GM23338 (cell line): ENCODE measurements around the gene AKAP9. TPM values are rescaled to one million over a fixed set of nuclear protein-coding genes. Genes with fewer than 3 reads are reported as not detected.

Experiments
- ATAC-seq: fragments of 200-7000 bp; cut with Tn5 transposase; 3 replicates; pipeline ENCODE4 v1.9.1; 2020
- DNase-seq: peaks from one replicate; pipeline ENCODE4 v3.0.0-alpha.2; 2015; ENCODE audit warnings: low spot score
- H2AFZ ChIP-seq: fragments of 200-600 bp; sonication (generic); 2 replicates; pipeline ENCODE4 v1.8.0; 2016; ENCODE audit warnings: antibody characterized with exemption, mild to moderate bottlenecking, moderate library complexity
- H3F3A ChIP-seq: fragments of 200-600 bp; sonication (generic); replicated peaks from 2 replicates; pipeline ENCODE4 v1.8.0; 2017; ENCODE audit warnings: antibody characterized with exemption, mixed run types, low read depth
- H3K27ac ChIP-seq: fragments of 200-600 bp; sonication (generic); 2 replicates; pipeline ENCODE4 v1.6.1; 2016; ENCODE audit warnings: low read depth
- H3K27me3 ChIP-seq: fragments of 200-600 bp; sonication (generic); 2 replicates; pipeline ENCODE4 v1.8.0; 2016; ENCODE audit warnings: mild to moderate bottlenecking, mixed run types, moderate library complexity; ENCODE audit not compliant: insufficient read depth
- H3K36me3 ChIP-seq: fragments of 200-600 bp; sonication (generic); 2 replicates; pipeline ENCODE4 v1.8.0; 2016; ENCODE audit warnings: mild to moderate bottlenecking; ENCODE audit not compliant: insufficient read depth
- H3K4me1 ChIP-seq: fragments of 200-600 bp; sonication (generic); 2 replicates; pipeline ENCODE4 v1.8.0; 2016; ENCODE audit warnings: mild to moderate bottlenecking, moderate library complexity; ENCODE audit not compliant: insufficient read depth
- H3K4me2 ChIP-seq: fragments of 200-600 bp; sonication (generic); 2 replicates; pipeline ENCODE4 v1.7.1; 2017; ENCODE audit warnings: mixed run types
- H3K4me3 ChIP-seq: fragments of 200-600 bp; sonication (generic); 2 replicates; pipeline ENCODE4 v1.6.1; 2016; ENCODE audit warnings: mixed run types
- H3K79me2 ChIP-seq: fragments of 200-600 bp; sonication (generic); replicated peaks from 2 replicates; pipeline ENCODE4 v1.8.0; 2017; ENCODE audit warnings: mild to moderate bottlenecking; ENCODE audit not compliant: insufficient read depth
- H3K9me2 ChIP-seq: fragments of 200-600 bp; sonication (generic); 2 replicates; pipeline ENCODE4 v1.8.0; 2017; ENCODE audit not compliant: insufficient read depth
- H4K20me1 ChIP-seq: fragments of 200-600 bp; sonication (generic); replicated peaks from 2 replicates; pipeline ENCODE4 v1.8.0; 2017; ENCODE audit warnings: mild to moderate bottlenecking; ENCODE audit not compliant: insufficient read depth
- H3K27ac Mint-ChIP-seq: 2 replicates; pipeline ENCODE4 v1.8.0; 2020; ENCODE audit warnings: inconsistent platforms, mild to moderate bottlenecking, moderate library complexity, mixed read lengths
- H3K27me3 Mint-ChIP-seq: 3 replicates; pipeline ENCODE4 v1.8.0; 2022; ENCODE audit warnings: low read depth, mild to moderate bottlenecking, moderate library complexity, mixed read lengths, inconsistent platforms; ENCODE audit not compliant: insufficient read depth, poor library complexity
- H3K36me3 Mint-ChIP-seq: 3 replicates; pipeline ENCODE4 v1.8.0; 2021; ENCODE audit warnings: low read depth, mild to moderate bottlenecking, inconsistent platforms, moderate library complexity, mixed read lengths
- H3K4me1 Mint-ChIP-seq: 3 replicates; pipeline ENCODE4 v1.8.0; 2020; ENCODE audit warnings: mild to moderate bottlenecking, inconsistent platforms, mixed read lengths
- H3K4me3 Mint-ChIP-seq: 3 replicates; pipeline ENCODE4 v1.8.0; 2021; ENCODE audit warnings: moderate library complexity, mild to moderate bottlenecking, inconsistent platforms, mixed read lengths
- H3K9me3 Mint-ChIP-seq: 3 replicates; pipeline ENCODE4 v1.8.0; 2020; ENCODE audit warnings: moderate library complexity, mild to moderate bottlenecking, inconsistent platforms, mixed read lengths
- CREB1 ChIP-seq: fragments of 250-450 bp; sonication (Bioruptor Pico); IDR thresholded peaks from 2 replicates; pipeline ENCODE4 v1.5.0; 2020; ENCODE audit warnings: low read depth, mild to moderate bottlenecking, moderate library complexity
- CTCF ChIP-seq, 2 experiments: fragments of 200-600 bp in 1 of 2; sonication (generic) in 1 of 2; conservative IDR thresholded peaks; 2 replicates each; pipeline versions ENCODE4 v1.5.1 to v1.6.1; 2016 to 2017; ENCODE audit warnings: antibody characterized with exemption in 2 of 2, low read depth in 2 of 2, mild to moderate bottlenecking in 2 of 2, moderate library complexity in 1 of 2
- ETS1 ChIP-seq: IDR thresholded peaks from 2 replicates; pipeline ENCODE4 v1.6.1; 2016; ENCODE audit warnings: antibody characterized with exemption
- EZH2 ChIP-seq: fragments of 200-600 bp; sonication (generic); IDR thresholded peaks from one replicate; pipeline ENCODE4 v1.8.0; 2017; ENCODE audit warnings: antibody characterized with exemption, mild to moderate bottlenecking, low read depth; ENCODE audit not compliant: unreplicated experiment
- EZH2phosphoT487 ChIP-seq: fragments of 200-600 bp; sonication (generic); IDR thresholded peaks from one replicate; pipeline ENCODE4 v1.8.1; 2018; ENCODE audit warnings: antibody characterized with exemption; ENCODE audit not compliant: unreplicated experiment
- POLR2AphosphoS5 ChIP-seq: IDR thresholded peaks from 2 replicates; pipeline ENCODE4 v1.6.1; 2016; ENCODE audit warnings: antibody characterized with exemption, low read depth
- REST ChIP-seq: IDR thresholded peaks from one replicate; pipeline ENCODE4 v1.6.1; 2018; ENCODE audit warnings: antibody characterized with exemption; ENCODE audit not compliant: unreplicated experiment
- STAT1 ChIP-seq: IDR thresholded peaks from one replicate; pipeline ENCODE4 v1.6.1; 2016; ENCODE audit warnings: antibody characterized with exemption; ENCODE audit not compliant: unreplicated experiment
- ZNF114 ChIP-seq: fragments of 250-450 bp; sonication (Bioruptor Pico); IDR thresholded peaks from 2 replicates; pipeline ENCODE4 v1.5.0; 2020; ENCODE audit warnings: mild to moderate bottlenecking, moderate library complexity
- ZNF331 ChIP-seq: fragments of 250-450 bp; sonication (Bioruptor Pico); IDR thresholded peaks from 2 replicates; pipeline ENCODE4 v1.5.0; 2020; ENCODE audit warnings: low read depth, mild to moderate bottlenecking, moderate library complexity
- polyA plus RNA-seq: library from polyadenylated mRNA; unstranded; fragments of >200 nt; fragmentation: Nextera tagmentation; extraction: Ambion mirVana; gene quantifications from 2 replicates; pipeline ENCODE4 v1.2.1, GENCODE V29; 2016
- total RNA-seq: library from RNA; depleted of rRNA; stranded (reverse); fragments of >200 nt; shearing (Covaris generic); gene quantifications from 2 replicates; pipeline ENCODE4 v1.2.3, GENCODE V29; 2014

The AKAP9 gene
- total and polyA plus RNA-seq, 2 experiments from 2014 or later = 33.5 to 67.4 TPM

- no peaks in the 10 kb centered on the region for H3K27me3 Mint-ChIP-seq
- Histone ChIP-seq H3K4me2 (no peak overlapping the region), H4K20me1 (peaks cover 3% of the 10 kb centered on the region; the same call in 1 of the 2 replicates), H3F3A (no peaks in the 10 kb centered on the region), H3K4me1 (no peaks in the 10 kb centered on the region), H3K36me3 (no peaks in the 10 kb centered on the region), H3K9me2 (no peaks in the 10 kb centered on the region), H3K27ac (no peak overlapping the region), H3K79me2 (no peaks in the 10 kb centered on the region), H2AFZ (no peak overlapping the region), H3K4me3 (no peak overlapping the region), H3K27me3 (no peaks in the 10 kb centered on the region)
- H3K36me3 Mint-ChIP-seq = no peaks in the 10 kb centered on the region
- peaks cover 4% of the 10 kb centered on the region; the same call in 2 of the 3 replicates for H3K4me1 Mint-ChIP-seq
- H3K27ac Mint-ChIP-seq = no peak overlapping the region
- no peak overlapping the region for H3K4me3 Mint-ChIP-seq
- ATAC-seq = peak; percentile 93
- H3K9me3 Mint-ChIP-seq = no peaks in the 10 kb centered on the region
- TF ChIP-seq ETS1 = no peak
- TF ChIP-seq EZH2 = no peak
- no peak for TF ChIP-seq EZH2phosphoT487
- TF ChIP-seq ZNF114 = no peak
- TF ChIP-seq ZNF331 = no peak
- no peak for TF ChIP-seq REST
- no peak for TF ChIP-seq STAT1
- peak; percentile 58 for DNase-seq
Observed at GRCh38 chr7:92057375-92057774, 116.7 kb downstream of the AKAP9 start.

GRCh38 chr7:92058040-92058439 is 117.4 kb downstream of the AKAP9 start:
- no peak overlapping the region for H3K4me3 ChIP-seq
- H2AFZ ChIP-seq = no peak overlapping the region
- peaks cover 4% of the 10 kb centered on the region; the same call in 2 of the 3 replicates for H3K4me1 Mint-ChIP-seq
- no peak for DNase-seq
- H3K36me3 Mint-ChIP-seq = no peaks in the 10 kb centered on the region
- H3K27ac ChIP-seq = no peak overlapping the region
- no peaks in the 10 kb centered on the region for H3K27me3 Mint-ChIP-seq
- H3K4me2 ChIP-seq = no peak overlapping the region
- H3F3A ChIP-seq = no peaks in the 10 kb centered on the region
- no peak overlapping the region for H3K27ac Mint-ChIP-seq
- H3K27me3 ChIP-seq = no peaks in the 10 kb centered on the region
- no peaks in the 10 kb centered on the region for H3K36me3 ChIP-seq
- no peak overlapping the region for H3K4me3 Mint-ChIP-seq
- H4K20me1 ChIP-seq = peaks cover 3% of the 10 kb centered on the region; the same call in 1 of the 2 replicates
- no peaks in the 10 kb centered on the region for H3K79me2 ChIP-seq
- ATAC-seq = no peak
- H3K4me1 ChIP-seq = no peaks in the 10 kb centered on the region
- H3K9me2 ChIP-seq = no peaks in the 10 kb centered on the region
- no peaks in the 10 kb centered on the region for H3K9me3 Mint-ChIP-seq
- TF ChIP-seq REST (no peak), ZNF331 (no peak), EZH2 (no peak), CTCF (conservative IDR thresholded peaks at IDR 0.05; ENCODE audit: low read depth in 2 of 2) (no peak), POLR2AphosphoS5 (no peak), CREB1 (CRISPR knock-in tag) (no peak)
